Brain microvascular endothelial cell (primary cell): ENCODE data around the gene SLC6A19.

Experiments
- DNase-seq: peaks from one replicate; pipeline ENCODE4 v3.0.0-alpha.2; 2020
- H3K27ac ChIP-seq: fragments of 250-450 bp; sonication (Bioruptor Pico); 2 replicates; pipeline ENCODE4 v1.5.1; 2020; ENCODE audit warnings: mild to moderate bottlenecking, moderate library complexity
- H3K27me3 ChIP-seq: fragments of 250-450 bp; sonication (Bioruptor Pico); replicated peaks from 2 replicates; pipeline ENCODE4 v1.5.1; 2020; ENCODE audit warnings: mild to moderate bottlenecking
- H3K36me3 ChIP-seq: fragments of 250-450 bp; sonication (Bioruptor Pico); replicated peaks from 2 replicates; pipeline ENCODE4 v1.5.1; 2020; ENCODE audit warnings: mild to moderate bottlenecking
- H3K4me3 ChIP-seq: 2 replicates; pipeline ENCODE4 v1.5.1; 2011; ENCODE audit warnings: low read depth, mild to moderate bottlenecking, control low read depth, low read length, moderate library complexity
- in situ Hi-C: cut with HindIII; loops from 2 replicates; pipeline ENCODE4 v1.10.0; 2017; ENCODE audit warnings: low sequenced_read_pairs, low pct_ligation_motif_present
- TF ChIP-seq, protein P1 (sequence below): IDR thresholded peaks from 2 replicates; pipeline ENCODE4 v1.5.1; 2011; ENCODE audit warnings: low read depth, mild to moderate bottlenecking, moderate library complexity, low read length, control low read depth, inconsistent platforms; ENCODE audit errors: missing control alignments

The SLC6A19 gene

GRCh38 chr5:1273745-1274144 lies 72.3 kb downstream of the SLC6A19 start:
- in situ Hi-C loops: no loop called here
- Histone ChIP-seq H3K4me3 (no peak overlapping the region), H3K27ac (no peak overlapping the region), H3K27me3 (no peaks in the 10 kb centered on the region), H3K36me3 (no peaks in the 10 kb centered on the region)
- DNase-seq: no peak
- TF ChIP-seq, protein P1, sequence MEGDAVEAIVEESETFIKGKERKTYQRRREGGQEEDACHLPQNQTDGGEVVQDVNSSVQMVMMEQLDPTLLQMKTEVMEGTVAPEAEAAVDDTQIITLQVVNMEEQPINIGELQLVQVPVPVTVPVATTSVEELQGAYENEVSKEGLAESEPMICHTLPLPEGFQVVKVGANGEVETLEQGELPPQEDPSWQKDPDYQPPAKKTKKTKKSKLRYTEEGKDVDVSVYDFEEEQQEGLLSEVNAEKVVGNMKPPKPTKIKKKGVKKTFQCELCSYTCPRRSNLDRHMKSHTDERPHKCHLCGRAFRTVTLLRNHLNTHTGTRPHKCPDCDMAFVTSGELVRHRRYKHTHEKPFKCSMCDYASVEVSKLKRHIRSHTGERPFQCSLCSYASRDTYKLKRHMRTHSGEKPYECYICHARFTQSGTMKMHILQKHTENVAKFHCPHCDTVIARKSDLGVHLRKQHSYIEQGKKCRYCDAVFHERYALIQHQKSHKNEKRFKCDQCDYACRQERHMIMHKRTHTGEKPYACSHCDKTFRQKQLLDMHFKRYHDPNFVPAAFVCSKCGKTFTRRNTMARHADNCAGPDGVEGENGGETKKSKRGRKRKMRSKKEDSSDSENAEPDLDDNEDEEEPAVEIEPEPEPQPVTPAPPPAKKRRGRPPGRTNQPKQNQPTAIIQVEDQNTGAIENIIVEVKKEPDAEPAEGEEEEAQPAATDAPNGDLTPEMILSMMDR: no peak

GRCh38 chr5:1274471-1274870 lies 73.1 kb downstream of the SLC6A19 start:
- TF ChIP-seq, protein P1: no peak
- in situ Hi-C loops: no loop called here
- Histone ChIP-seq H3K36me3 (no peaks in the 10 kb centered on the region), H3K4me3 (no peak overlapping the region), H3K27ac (no peak overlapping the region), H3K27me3 (no peaks in the 10 kb centered on the region)
- DNase-seq: no peak
